NCI-H446 treated with DMSO at 0.1 percent for 48 hours (cell line): ENCODE data around the gene THOC3.
"Not testable (repeated sequence)": the region's sequence is repeated elsewhere in the genome, so short reads cannot be mapped to it uniquely, and the experiment has no call there.

Source experiments
- DNase-seq: peaks from one replicate; lab custom pipeline; 2025; lab: John Stamatoyannopoulos, UW

Gene THOC3

GRCh38 chr5:175967471-175968372 lies at the start of gene THOC3:
Gene THOC3 (minus strand): TSS chr5:175968315. CDS start chr5:175968208, 107 bp downstream.
- DNase-seq: not testable (repeated sequence)

GRCh38 chr5:176017324-176017723 lies 49.2 kb upstream of the THOC3 start:
- not testable (repeated sequence) for DNase-seq

GRCh38 chr5:176014360-176014759 lies 46.2 kb upstream of the THOC3 start:
- not testable (repeated sequence) for DNase-seq

GRCh38 chr5:176011088-176011487 lies 43.0 kb upstream of the THOC3 start:
- DNase-seq: not testable (repeated sequence)

GRCh38 chr5:176010202-176010601 lies 42.1 kb upstream of the THOC3 start:
- not testable (repeated sequence) for DNase-seq

GRCh38 chr5:176007220-176007619 lies 39.1 kb upstream of the THOC3 start:
- not testable (repeated sequence) for DNase-seq

- DNase-seq: not testable (repeated sequence)
Observed at GRCh38 chr5:176006819-176007218, 38.7 kb upstream of the THOC3 start.

- DNase-seq: not testable (repeated sequence)
Observed at GRCh38 chr5:175997979-175998378, 29.9 kb upstream of the THOC3 start.

- not testable (repeated sequence) for DNase-seq
Observed at GRCh38 chr5:175997495-175997894, 29.4 kb upstream of the THOC3 start.

GRCh38 chr5:175996791-175997190 lies 28.7 kb upstream of the THOC3 start:
- DNase-seq: not testable (repeated sequence)

- DNase-seq: not testable (repeated sequence)
Observed at GRCh38 chr5:175995506-175995905, 27.4 kb upstream of the THOC3 start.

- DNase-seq: not testable (repeated sequence)
Observed at GRCh38 chr5:175979371-175979995, 11.4 kb upstream of the THOC3 start.

GRCh38 chr5:175968381-175968780 lies 266 bp upstream of the THOC3 start:
- DNase-seq: not testable (repeated sequence)

- DNase-seq: not testable (repeated sequence)
Observed at GRCh38 chr5:175962329-175962728, 5.8 kb downstream of the THOC3 start.

- DNase-seq: not testable (repeated sequence)
Observed at GRCh38 chr5:175960228-175960627, 7.9 kb downstream of the THOC3 start.

- DNase-seq: not testable (repeated sequence)
Observed at GRCh38 chr5:175958515-175958914, 9.6 kb downstream of the THOC3 start.

- DNase-seq: not testable (repeated sequence)
Observed at GRCh38 chr5:175954107-175954506, 14.0 kb downstream of the THOC3 start.

GRCh38 chr5:175952810-175953209 lies 15.3 kb downstream of the THOC3 start:
- DNase-seq: not testable (repeated sequence)

- not testable (repeated sequence) for DNase-seq
Observed at GRCh38 chr5:175951339-175951969, 16.7 kb downstream of the THOC3 start.

- DNase-seq: not testable (repeated sequence)
Observed at GRCh38 chr5:175948329-175949108, 19.6 kb downstream of the THOC3 start.

GRCh38 chr5:175943253-175943652 lies 24.9 kb downstream of the THOC3 start:
- DNase-seq: not testable (repeated sequence)

GRCh38 chr5:175940632-175941031 lies 27.5 kb downstream of the THOC3 start:
- not testable (repeated sequence) for DNase-seq
